GM12891 (cell line): ENCODE measurements around the gene DAZAP1.

ENCODE experiments used
- DNase-seq: peaks from one replicate; pipeline ENCODE4 v3.0.0; 2011; ENCODE audit warnings: low spot score; ENCODE audit not compliant: insufficient read length
- FAIRE-seq: peaks from 2 replicates; lab custom pipeline; 2011; peaks lifted over from hg19 to GRCh38; lab: Jason Lieb, UNC
- PAX5 ChIP-seq: IDR thresholded peaks from 2 replicates; pipeline ENCODE4 v1.6.1; 2011; ENCODE audit warnings: low read length, moderate library complexity, mild to moderate bottlenecking; ENCODE audit not compliant: insufficient read depth, severe bottlenecking
- POLR2A ChIP-seq: IDR thresholded peaks from 2 replicates; pipeline ENCODE4 v1.6.1; 2011; ENCODE audit warnings: low read depth, low read length, control low read depth
- POLR2AphosphoS5 ChIP-seq: IDR thresholded peaks from 2 replicates; pipeline ENCODE4 v1.6.1; 2011; ENCODE audit warnings: low read depth, low read length, control low read depth
- POU2F2 ChIP-seq: IDR thresholded peaks from 2 replicates; pipeline ENCODE4 v1.6.1; 2011; ENCODE audit warnings: low read depth, mild to moderate bottlenecking, control low read depth, low read length, moderate library complexity
- SPI1 ChIP-seq: IDR thresholded peaks from 2 replicates; pipeline ENCODE4 v1.6.1; 2011; ENCODE audit warnings: low read depth, low read length, control low read depth
- TAF1 ChIP-seq: IDR thresholded peaks from 2 replicates; pipeline ENCODE4 v1.6.1; 2011; ENCODE audit warnings: low read depth, low read length, control low read depth

The DAZAP1 gene

DNA sequence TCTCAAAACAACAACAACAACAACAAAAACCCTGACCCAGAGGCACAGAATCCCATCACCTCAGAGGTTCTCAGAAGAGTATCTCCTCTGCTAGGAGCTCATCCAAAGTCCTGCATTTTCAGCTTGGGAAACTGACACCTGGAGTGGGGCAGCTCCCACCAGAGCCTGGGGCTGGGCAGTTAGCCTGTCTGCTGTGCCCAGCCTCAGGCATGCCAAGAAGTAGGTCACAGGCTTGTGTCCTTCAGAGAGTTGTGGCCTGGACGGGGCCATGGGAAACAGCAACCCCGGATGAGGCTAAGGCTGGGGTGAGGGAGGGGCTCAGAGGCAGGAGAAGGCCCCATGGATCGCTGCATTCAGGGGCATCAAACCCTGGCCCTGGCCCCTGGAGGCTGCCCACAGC, 21.6 kb upstream of the DAZAP1 start:
- TF ChIP-seq SPI1 (no peak), TAF1 (no peak), PAX5 (no peak), POLR2A (no peak), POU2F2 (no peak), POLR2AphosphoS5 (no peak)
- FAIRE-seq (no peak), DNase-seq (no peak)

DNA sequence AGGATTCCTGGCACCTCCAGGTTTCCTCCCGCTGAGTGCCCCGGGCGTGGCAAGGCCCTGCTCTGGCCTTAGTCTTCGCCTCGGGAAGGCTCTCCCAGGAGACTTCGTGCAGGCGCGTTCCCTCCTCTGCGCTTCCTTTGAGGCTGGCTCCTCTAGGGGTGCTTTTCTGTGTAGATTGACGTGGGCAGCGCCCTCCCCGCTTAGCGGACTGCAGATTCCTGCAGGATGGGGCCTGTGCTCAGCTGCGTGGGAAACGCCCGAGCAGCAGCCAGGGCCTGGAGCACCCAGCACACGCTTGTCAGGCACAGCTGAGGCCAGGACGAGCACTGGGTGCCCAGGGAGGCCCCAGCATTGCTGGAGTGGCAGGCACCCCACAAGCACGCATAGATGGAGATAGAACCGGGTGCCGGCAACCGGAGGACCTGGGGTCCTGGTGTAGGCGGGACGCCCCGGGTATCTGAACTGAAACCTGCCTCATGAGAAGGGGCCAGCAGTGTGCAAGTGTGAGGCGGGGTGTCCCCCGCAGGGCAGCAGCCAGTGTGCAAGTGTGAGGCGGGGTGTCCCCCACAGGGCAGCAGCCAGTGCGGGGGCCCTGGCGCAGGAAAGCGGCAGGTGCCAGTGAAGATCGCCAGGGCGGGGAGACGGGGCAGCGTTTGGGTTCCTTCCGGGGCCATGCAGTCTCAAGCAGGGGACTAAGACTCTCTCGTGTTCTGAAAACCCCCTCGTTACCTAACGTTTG, 20.3 kb upstream of the DAZAP1 start:
- DNase-seq = no peak
- TF ChIP-seq TAF1 (no peak), SPI1 (no peak), POLR2A (no peak), POLR2AphosphoS5 (no peak), POU2F2 (no peak), PAX5 (no peak)

DNA sequence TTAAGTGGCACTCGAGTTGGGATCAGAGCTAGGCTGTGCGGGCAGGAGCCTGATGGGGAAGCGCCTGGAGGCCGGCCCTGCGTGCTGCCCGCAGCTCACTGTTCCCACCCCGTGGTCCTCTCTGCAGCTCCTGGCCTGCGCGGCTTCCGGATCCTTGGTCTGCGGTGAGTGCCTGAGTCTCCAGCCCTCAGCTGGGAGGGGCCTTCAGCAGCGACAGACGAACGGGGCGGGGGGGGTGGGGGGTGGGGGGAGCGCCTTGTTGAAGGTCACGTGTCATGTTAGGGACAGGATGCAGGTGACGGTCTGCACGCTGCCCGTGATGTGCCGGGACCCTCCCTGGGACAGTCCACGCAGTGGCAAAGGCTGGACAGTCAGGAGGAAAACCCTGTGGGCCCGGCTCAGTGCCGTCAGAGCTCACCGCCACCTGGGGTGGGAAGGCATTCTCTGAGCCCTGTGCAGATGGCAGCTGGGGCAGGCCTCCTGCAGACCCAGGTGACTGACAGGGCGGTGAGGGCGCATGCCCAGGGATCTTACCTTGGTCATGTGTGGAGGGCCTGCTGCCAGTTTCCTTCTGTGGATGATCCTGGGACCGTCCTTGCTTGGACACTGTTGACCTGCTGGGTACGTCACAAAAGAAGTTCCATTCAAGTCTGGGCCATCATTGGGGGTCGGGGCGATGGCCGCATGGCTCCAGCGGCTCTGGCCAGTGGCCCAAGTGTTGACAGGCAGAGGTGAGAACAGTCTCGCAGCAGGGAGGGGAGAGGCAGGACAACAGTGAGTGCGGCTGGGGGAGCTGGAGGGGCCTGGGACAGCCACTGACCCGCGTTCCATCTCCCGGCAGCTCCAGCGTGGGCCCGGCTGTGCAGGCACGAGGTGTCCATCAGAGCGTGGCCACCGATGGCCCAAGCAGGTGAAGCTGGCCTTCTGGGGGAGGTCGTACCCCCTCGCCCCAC, 19.4 kb upstream of the DAZAP1 start:
- DNase-seq (no peak), FAIRE-seq (no peak)
- TF ChIP-seq POU2F2 = no peak
- TF ChIP-seq POLR2A = no peak
- TF ChIP-seq POLR2AphosphoS5 = no peak
- TF ChIP-seq TAF1 = no peak
- no peak for TF ChIP-seq SPI1
- no peak for TF ChIP-seq PAX5

More for the DNA sequence above, 20.3 kb upstream of the DAZAP1 start:
- no peak for FAIRE-seq

DNA sequence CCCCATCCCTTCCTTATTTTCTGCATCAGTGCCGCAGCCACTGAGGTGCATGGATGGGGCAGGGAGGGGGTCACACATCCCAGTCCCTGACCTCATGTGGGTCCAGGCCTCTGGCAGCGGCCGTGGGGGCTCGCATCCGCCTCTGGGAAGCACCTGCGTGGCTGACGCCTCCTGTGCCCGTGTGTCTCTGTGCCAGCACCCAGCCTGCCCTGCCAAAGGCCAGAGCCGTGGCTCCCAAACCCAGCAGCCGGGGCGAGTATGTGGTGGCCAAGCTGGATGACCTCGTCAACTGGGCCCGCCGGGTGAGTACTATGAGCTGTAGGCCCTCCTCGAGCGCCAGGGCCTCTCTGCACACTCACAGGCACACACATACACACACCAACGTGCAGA, 18.8 kb upstream of the DAZAP1 start:
- DNase-seq = no peak
- FAIRE-seq = no peak
- no peak for TF ChIP-seq POLR2AphosphoS5
- no peak for TF ChIP-seq SPI1
- no peak for TF ChIP-seq TAF1
- TF ChIP-seq POU2F2 = no peak
- TF ChIP-seq PAX5 = no peak
- TF ChIP-seq POLR2A = no peak

DNA sequence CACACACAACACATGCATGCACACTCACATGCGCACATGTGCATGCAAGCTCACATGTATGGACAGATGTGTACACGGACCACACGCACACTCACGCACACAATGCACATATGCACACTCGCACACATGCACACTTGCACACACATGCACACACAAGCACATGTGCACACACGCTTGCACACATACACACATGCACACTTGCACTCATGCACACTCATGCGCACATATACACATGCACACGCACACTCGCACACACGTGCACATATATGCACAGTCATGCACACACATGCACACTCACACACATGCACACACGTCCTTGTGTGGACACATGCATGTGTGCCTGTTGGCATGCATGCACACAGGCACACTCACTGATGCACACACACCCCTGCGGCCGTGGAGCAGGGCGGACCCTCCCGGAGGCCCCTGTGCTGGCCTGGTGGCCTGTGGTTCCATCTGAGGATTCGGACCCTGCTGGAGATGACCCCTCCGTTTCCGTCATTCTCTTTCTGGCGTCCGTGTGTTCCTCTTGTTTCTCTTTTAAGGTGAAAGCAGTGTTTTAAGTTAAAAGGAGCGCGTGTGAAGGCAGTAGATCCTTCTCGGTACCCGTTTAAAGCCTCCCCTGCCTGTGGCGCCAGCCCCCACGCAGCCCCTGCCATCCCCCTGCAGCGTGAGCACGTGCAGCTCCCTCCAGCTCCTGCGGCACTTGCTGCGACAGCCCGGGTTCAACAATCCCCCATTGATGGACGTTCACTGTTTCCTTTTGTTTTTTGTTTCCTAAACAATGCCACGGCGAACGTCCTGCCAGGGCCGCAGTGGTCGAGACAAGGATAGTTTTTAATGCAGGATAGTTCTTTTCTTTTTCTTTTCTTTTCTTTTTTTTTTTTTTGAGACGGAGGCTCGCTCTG, 18.1 kb upstream of the DAZAP1 start:
- TF ChIP-seq SPI1 = no peak
- TF ChIP-seq POU2F2 = peak; percentile 42
- peak; percentile 62; the same call in 1 of the 2 replicates for TF ChIP-seq POLR2AphosphoS5
- peak; percentile 92 for FAIRE-seq
- DNase-seq = no peak

DNA sequence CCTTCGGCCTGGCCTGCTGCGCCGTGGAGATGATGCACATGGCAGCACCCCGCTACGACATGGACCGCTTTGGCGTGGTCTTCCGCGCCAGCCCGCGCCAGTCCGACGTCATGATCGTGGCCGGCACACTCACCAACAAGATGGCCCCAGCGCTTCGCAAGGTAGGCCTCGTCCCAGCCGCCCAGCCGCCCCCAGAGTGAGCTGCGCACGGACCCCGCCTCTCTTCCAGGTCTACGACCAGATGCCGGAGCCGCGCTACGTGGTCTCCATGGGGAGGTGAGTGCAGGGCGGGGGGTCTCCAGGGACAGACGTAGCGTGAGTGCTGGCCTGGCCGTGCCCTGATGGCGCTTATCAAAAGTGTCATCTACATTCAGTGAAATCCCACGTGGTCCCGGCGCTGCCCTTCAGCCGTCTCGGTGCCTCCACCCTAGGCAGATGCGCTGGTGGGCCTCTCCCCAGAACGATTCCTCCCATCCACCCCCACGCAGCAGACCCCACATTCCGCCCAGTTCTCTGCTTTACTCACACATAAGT, 16.4 kb upstream of the DAZAP1 start:
- no peak for FAIRE-seq
- TF ChIP-seq POU2F2 (no peak), SPI1 (no peak), POLR2A (no peak), POLR2AphosphoS5 (no peak), TAF1 (no peak), PAX5 (no peak)
- no peak for DNase-seq

DNA sequence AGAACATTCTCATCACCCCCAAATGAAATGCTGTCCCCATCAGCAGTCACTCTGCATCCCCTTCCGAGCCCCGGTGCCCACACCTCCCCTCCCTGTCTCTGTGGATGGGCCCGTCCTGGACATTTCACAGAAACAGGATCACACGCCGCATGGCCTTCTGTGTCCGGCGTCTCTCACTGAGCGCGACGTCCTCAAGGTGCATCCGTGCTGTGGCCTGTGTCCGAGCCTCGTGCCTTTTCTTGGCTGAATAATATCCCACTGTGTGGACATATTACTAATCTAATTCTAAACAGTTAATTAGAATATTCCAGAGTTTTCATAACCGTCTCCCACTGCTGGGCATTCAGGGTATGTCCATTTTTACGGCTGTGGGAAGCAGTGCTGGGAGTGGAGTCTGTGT, 15.0 kb upstream of the DAZAP1 start:
- DNase-seq (no peak), FAIRE-seq (no peak)
- TF ChIP-seq TAF1 (no peak), POU2F2 (no peak), POLR2AphosphoS5 (no peak), SPI1 (no peak), PAX5 (no peak), POLR2A (no peak)

DNA sequence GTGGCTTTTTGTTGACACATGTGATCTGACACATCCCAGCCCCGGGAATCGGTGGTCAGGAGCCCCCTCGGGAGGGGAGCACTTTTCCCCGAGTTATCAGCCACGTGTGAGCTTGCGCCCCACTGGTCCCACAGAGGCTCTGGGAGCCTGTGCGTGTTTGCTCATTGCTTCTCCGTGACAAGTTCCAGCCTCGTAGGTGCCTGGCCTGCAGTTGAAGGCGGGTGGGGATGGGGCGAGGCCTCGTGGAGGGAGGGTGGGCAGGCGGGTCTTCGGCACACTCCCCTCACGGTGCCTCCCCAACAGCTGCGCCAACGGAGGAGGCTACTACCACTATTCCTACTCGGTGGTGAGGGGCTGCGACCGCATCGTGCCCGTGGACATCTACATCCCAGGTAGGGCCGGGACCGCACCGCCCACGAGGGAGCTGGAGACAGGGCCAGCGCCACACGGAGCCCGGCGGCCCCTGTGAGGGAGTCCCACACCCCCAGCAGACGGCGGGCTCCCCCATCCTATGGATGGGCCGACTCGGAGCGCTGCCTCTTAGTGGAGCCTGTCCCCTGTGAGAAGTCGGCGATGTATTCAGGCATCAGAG, 14.4 kb upstream of the DAZAP1 start:
- TF ChIP-seq PAX5 = no peak
- TF ChIP-seq POLR2A = no peak
- TF ChIP-seq SPI1 = no peak
- no peak for TF ChIP-seq TAF1
- TF ChIP-seq POU2F2 = no peak
- TF ChIP-seq POLR2AphosphoS5 = no peak
- no peak for DNase-seq
- no peak for FAIRE-seq

DNA sequence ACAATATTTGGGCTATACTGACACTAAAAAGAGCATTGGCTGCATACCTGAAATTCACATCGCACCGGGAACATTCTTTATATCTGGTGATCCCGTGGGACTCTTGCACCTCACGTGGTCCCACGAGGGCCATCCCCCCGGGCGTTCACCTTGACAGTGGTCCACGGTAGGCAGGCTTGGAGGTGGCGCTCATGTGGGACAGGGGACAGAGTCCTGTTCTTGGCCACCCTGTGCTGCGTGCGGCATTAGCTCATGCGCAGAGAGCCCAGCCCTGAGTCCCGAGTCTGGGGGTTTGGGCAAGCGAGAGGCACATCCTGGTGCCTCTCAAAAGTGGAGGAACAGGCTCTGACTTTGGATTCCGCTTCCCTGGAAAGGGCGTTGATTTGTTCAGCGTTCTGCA, 13.5 kb upstream of the DAZAP1 start:
- TF ChIP-seq SPI1 (no peak), POLR2AphosphoS5 (no peak), POU2F2 (no peak), POLR2A (no peak), TAF1 (no peak), PAX5 (no peak)
- no peak for DNase-seq
- no peak for FAIRE-seq
